ENCODE measurements around the gene CYTH1.
A peak's percentile ranks its signal among the peaks of the same experiment; 100 is the strongest.

CYTH1 gene

DNA sequence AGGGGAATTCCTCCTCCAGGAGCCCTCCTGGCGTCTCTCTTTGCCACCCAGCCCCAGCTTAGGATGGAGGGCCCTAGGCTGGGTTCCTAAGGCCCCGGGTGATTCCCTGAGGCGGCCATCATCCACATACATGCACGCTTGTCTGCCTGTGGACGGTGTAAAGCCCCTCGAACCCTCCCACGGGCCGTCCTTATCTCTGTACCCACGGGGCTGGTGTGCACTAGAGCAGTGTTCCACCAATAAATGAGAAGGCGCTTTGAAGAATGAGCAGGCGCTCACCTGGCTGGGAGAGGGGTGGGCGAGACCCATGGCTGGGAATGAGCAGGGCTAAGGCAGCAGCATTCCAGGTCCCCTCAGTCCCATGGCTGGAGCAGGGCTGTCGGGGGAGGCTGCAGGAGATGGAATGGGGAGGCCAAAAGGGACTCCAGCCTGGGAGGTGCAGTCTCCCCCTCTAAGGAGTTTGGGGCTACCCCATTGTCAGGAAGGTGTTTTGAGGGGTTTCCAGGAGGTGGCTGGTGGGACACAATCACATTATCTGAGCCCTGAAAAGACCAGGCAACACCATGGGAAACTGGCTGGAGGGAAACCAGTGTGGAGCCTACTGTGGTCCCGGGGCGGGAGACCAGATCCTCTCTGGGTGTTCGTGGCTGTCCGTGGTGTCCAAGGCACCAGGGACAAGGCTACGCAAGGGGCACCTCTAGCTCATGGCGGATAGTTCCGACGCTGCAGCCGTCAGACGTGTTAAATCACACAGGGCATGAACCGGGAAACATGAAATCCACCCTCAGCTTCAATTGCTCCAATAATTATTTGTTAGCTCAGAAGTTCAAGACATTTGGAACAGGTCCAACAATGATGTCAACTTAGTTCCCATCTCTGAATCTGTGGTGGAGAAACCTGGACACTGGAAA lies 117.3 kb downstream of the CYTH1 start:
- H3K27ac ChIP-seq = no peak overlapping the region
- no peak for DNase-seq (ENCODE audit: low read depth, low spot score)

GRCh38 chr17:78661093-78661770 lies 120.8 kb downstream of the CYTH1 start:
- peak; percentile 69 for DNase-seq (ENCODE audit: low read depth, low spot score)
- peak overlapping the region; percentile 25 for H3K27ac ChIP-seq

- no peak for DNase-seq (ENCODE audit: low read depth, low spot score)
- no peak overlapping the region for H3K27ac ChIP-seq
Measured at GRCh38 chr17:78659546-78659945, 122.5 kb downstream of the CYTH1 start.

DNA sequence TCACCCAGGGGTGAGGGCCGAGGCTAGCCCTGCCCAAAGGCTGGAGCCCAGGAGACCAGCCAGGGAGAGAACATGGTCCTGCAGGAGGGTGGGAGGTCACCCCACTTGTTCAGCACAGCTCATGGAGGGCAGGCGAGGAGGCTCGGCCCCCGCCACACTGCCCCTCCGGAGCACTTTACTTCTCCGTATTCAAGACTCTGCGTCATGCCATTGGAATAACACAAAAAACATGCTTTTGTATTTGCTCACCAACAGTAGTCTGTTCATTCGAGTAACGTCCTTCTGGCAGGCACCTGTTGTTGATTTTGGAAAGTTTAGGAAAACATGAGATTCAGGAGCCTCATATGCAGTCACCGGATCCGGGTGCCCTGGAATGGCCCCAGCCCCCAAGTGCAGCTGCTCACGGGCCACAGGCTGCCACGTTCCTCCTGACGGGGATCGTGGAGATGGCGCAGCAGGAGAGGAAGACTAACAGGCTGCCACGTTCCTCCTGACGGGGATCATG lies 123.7 kb downstream of the CYTH1 start:
- H3K27ac ChIP-seq = no peak overlapping the region
- no peak for DNase-seq (ENCODE audit: low read depth, low spot score)

GRCh38 chr17:78655251-78655940 lies 126.7 kb downstream of the CYTH1 start:
- DNase-seq (ENCODE audit: low read depth, low spot score) = no peak
- no peak overlapping the region for H3K27ac ChIP-seq

DNA sequence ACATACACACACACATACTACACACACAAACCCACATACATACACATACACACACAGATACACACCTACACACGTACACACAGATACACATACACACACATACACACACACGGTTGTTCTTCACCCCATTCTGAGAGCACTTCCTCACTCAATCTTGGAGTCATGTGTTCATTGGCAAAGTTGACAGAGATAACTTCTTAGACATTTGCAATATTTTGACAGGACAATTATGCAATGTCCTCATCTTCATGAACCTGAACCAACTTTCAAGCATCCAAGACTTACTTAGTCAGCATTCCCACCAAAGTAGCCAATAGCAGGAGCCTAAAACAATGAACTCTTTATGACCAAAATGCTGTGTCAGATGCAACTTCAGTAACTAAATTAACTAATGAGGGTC lies 127.7 kb downstream of the CYTH1 start:
- no peak for DNase-seq (ENCODE audit: low read depth, low spot score)
- no peak overlapping the region for H3K27ac ChIP-seq

GRCh38 chr17:78653382-78653781 lies 128.7 kb downstream of the CYTH1 start:
- no peak overlapping the region for H3K27ac ChIP-seq
- DNase-seq (ENCODE audit: low read depth, low spot score) = no peak

DNA sequence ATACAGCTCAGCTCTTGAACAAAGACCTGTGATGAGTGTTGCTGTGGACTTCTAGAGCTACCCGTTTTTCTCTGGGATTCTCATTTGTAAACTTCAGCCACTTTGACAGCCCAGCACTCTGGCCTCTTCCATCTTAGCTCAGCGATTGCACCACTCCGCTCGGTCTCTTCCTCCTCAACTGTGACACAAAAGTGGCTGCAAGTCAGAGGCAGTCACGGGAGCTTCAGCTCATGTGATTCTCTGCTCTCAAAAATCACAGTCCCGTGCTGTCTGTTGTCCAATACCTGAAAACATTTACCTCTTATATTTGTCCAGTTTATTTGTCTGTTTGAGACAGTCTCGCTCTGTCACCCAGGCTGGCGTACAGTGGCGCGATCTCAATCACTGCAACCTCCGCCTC lies 129.2 kb downstream of the CYTH1 start:
- DNase-seq (ENCODE audit: low read depth, low spot score) = no peak
- no peak overlapping the region for H3K27ac ChIP-seq

- DNase-seq (ENCODE audit: low read depth, low spot score) = no peak
Measured at GRCh38 chr17:78652024-78652423, 130.0 kb downstream of the CYTH1 start.

DNA sequence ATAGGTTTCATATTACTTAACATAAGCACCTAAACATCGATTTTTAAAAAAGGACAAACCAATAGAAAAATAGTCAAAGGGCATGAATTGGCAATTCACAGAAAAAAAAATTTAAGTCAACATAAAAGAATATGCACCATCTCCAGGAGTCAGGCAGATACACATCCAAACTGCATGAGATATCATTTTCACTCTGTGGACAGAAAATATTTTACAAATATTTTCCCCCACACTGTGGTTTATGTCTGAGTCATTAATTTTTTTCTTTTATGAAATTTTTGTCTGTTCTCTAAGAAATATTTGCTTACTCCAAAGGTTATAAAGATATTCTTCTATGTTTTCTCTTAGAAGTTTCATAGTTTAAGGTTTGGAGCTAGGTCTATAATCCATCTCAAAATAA lies 130.5 kb downstream of the CYTH1 start:
- no peak for DNase-seq (ENCODE audit: low read depth, low spot score)

More at GRCh38 chr17:78652024-78652423, 130.0 kb downstream of the CYTH1 start:
- no peak overlapping the region for H3K27ac ChIP-seq

GRCh38 chr17:78650093-78650715 lies 131.9 kb downstream of the CYTH1 start:
- no peak for DNase-seq (ENCODE audit: low read depth, low spot score)
- H3K27ac ChIP-seq = no peak overlapping the region

More for the DNA sequence above, 130.5 kb downstream of the CYTH1 start:
- H3K27ac ChIP-seq = no peak overlapping the region

DNA sequence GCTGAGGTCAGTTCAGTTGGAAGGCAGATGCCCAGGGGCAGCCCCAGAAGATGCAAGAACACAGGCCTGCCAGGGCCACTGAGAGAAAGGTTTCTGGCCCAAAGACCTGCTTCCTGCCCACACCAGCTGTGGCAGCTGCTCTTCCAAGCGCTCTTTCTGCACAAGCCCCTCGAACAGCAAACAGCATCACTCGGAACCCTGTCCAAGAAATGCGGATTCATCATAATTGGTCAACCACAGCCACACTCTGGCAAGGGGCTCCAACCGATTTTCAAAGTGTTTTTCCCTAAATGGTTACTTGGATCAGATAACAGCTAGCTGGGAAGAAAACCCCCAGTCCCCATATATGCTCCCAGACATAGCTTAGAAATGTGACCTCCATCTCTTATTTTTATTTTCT lies 133.8 kb downstream of the CYTH1 start:
- no peak for DNase-seq (ENCODE audit: low read depth, low spot score)
- no peak overlapping the region for H3K27ac ChIP-seq

- no peak overlapping the region for H3K27ac ChIP-seq
- no peak for DNase-seq (ENCODE audit: low read depth, low spot score)
Measured at GRCh38 chr17:78647032-78647431, 135.0 kb downstream of the CYTH1 start.

DNA sequence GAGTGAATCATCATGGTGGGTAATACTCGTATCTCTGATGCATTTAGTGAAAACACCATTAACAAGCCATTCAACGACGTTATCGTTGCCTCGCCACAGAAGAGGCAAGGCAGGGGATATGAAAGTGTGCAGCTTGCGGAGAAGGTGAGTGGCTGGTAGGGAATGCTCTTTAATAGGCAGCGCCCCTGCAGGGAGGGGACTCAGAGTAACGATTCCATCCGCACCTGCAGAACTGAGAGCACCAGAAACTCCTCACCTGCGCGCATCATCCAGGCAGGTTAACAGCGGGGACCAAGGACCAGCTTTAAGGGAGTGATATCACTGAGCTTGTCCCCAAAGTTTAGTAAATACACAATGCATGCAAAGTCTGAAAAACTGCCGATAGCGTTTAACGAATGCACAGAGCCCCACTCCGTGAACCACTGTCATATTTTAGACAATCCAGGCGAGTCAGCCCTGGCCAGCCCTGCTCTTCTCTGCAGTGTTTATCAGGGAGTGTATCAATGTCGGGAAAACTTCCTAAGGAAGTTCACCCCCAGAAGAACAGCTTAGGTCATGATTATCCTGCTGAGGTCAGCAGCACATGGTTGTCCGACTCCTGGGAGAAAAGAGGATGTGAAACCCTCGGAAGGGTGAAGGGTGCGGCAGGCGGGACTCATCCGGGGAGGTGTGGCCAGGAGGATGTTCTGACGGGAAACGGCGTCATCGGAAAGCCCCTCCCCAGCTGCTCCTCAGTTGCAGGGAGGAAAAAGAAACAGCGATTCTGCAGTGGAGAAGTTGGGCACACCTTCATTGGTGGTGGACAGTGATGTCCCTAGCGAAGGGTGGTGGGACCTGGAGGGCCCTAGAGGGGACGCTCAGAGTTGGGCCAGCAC lies 136.4 kb downstream of the CYTH1 start:
- DNase-seq (ENCODE audit: low read depth, low spot score) = no peak
- no peak overlapping the region for H3K27ac ChIP-seq

DNA sequence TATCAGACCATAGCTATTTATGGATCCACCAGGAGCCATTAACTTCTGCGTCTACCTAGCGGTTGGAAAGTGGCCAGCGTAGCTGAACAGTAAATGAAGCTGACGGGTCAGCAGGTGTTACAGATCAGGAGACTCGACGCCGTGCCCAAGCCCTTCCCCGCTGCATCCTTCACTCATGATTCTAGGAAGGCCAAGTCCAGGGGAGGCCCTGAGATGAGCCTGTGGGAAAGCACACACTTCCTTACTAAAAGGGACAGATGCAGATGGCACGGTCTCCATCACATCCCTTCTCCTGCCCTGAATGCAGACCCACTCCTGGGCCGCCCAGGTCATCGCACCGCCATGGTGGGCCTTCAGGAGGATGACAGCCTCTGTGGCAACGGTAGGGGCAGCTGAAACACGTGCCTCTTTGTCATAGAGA lies 137.1 kb downstream of the CYTH1 start:
- H3K27ac ChIP-seq = no peak overlapping the region

DNA sequence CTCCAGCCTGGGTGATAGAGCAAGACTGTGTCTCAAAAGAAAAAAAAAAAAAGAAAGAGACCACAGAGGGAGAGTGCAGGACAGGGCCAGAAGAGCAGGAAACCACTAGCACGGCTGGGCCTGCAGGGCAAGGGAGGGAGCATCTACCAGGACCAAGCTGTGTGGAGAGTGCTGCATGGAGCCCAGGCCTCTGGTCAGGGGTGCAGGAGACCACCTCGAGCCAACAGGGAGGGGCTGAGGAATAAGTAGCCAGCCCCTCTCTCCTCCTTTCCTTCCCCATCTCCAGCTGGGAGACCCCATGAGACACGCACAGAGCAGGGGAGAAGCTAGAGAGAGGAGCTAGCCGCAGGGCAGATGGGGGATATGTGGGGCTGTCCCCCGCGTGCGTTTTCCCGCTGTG lies 137.8 kb downstream of the CYTH1 start:
- H3K27ac ChIP-seq = no peak overlapping the region
- no peak for DNase-seq (ENCODE audit: low read depth, low spot score)

More for the DNA sequence above, 137.1 kb downstream of the CYTH1 start:
- no peak for DNase-seq (ENCODE audit: low read depth, low spot score)

GRCh38 chr17:78643326-78643725 lies 138.7 kb downstream of the CYTH1 start:
- no peak overlapping the region for H3K27ac ChIP-seq
- no peak for DNase-seq (ENCODE audit: low read depth, low spot score)

DNA sequence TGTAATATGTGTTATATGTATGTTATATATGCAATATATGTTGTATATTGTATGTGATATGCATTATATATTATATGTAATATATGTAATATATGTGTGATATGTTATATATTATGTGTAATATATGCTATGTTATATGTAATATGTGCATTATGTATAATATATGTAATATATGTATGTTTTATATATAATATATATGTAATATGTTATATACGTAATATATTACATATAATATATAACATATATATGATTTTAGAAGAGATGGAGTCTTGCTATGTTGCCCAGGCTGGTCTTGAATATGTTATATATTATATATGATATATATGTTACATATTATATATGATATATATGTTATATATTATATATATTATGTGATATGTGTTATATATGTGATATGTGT lies 139.4 kb downstream of the CYTH1 start:
- DNase-seq (ENCODE audit: low read depth, low spot score) = no peak
- H3K27ac ChIP-seq = no peak overlapping the region

DNA sequence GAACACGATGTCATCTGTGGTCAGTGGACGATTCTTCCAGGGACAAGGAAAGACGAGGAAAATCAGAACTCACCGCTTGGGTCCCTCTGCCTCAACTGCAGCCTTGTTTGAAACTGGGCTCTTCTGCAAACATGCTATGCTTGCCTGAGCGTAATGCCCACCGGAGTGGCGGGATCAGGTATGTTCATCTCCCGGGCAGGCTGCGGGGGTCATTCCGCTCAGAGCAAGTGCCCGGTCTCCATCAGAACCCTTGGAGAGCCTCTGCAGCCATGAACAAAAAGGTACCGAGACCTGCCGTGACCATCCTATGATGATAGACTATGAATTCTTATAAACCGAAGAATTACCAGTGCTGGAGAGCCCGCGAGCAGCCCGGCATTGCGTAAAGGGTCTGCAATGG lies 140.4 kb downstream of the CYTH1 start:
- no peak overlapping the region for H3K27ac ChIP-seq
- no peak for DNase-seq (ENCODE audit: low read depth, low spot score)
